Thoracic aorta (tissue), 2 donors: ENCODE measurements around the gene ALKAL2. TPM values are rescaled to one million over a fixed set of nuclear protein-coding genes. Genes with fewer than 3 reads are reported as not detected.

ENCODE experiments used
- ATAC-seq: fragments of 150-250 bp; one replicate; pipeline ENCODE4 v1.8.0; 2017; ENCODE audit warnings: low read depth; ENCODE audit not compliant: insufficient number of reproducible peaks, low FRiP score
- DNase-seq: peaks from one replicate; pipeline ENCODE4 v3.0.0-alpha.2; 2020; ENCODE audit warnings: low spot score
- H3K27ac ChIP-seq, 2 donors: fragments of 200-600 bp; sonication (generic); 1 replicate in 1 of 2; 2 replicates in 1 of 2; pipeline ENCODE4 v1.5.1; 2016; ENCODE audit warnings: mild to moderate bottlenecking in 2 of 2, moderate library complexity in 2 of 2
- H3K27me3 ChIP-seq: fragments of 200-600 bp; sonication (generic); replicated peaks from 2 replicates; pipeline ENCODE4 v1.6.0; 2016; ENCODE audit warnings: mild to moderate bottlenecking; ENCODE audit not compliant: insufficient read depth
- H3K36me3 ChIP-seq: fragments of 200-600 bp; sonication (generic); one replicate; pipeline ENCODE4 v1.5.1; 2016
- H3K4me1 ChIP-seq, 2 donors: fragments of 200-600 bp; sonication (generic); 1 replicate in 1 of 2; 2 replicates in 1 of 2; pipeline versions ENCODE4 v1.5.1 to v1.6.0; 2016; ENCODE audit warnings: low read depth in 2 of 2, mild to moderate bottlenecking in 1 of 2; ENCODE audit not compliant: control insufficient read depth in 1 of 2
- H3K4me3 ChIP-seq: fragments of 200-600 bp; sonication (generic); 2 replicates; pipeline ENCODE4 v1.5.1; 2016; ENCODE audit warnings: mild to moderate bottlenecking
- H3K9me3 ChIP-seq: fragments of 200-600 bp; sonication (generic); 2 replicates; pipeline ENCODE4 v1.5.1; 2016
- total RNA-seq, 2 donors: library from RNA; depleted of rRNA; stranded (reverse); fragments of >200 nt; gene quantifications; one replicate each; pipeline versions ENCODE4 v1.1.0 to v1.2.3, GENCODE V29; 2016
- TF ChIP-seq, protein P1 (sequence below): fragments of 200-600 bp; sonication (generic); IDR thresholded peaks from one replicate; pipeline ENCODE4 v1.5.1; 2019; ENCODE audit warnings: antibody characterized with exemption

The ALKAL2 gene
- total RNA-seq, 2 donors from 2014 or later: 11.3 to 12.7 TPM

GRCh38 chr2:258933-259332 is 29.0 kb downstream of the ALKAL2 start:
- ATAC-seq (no peak), DNase-seq (no peak)
- Histone ChIP-seq H3K4me1 (peaks cover 0 to 8% of the 10 kb centered on the region in 2 donors), H3K36me3 (no peaks in the 10 kb centered on the region), H3K9me3 (peaks cover 9% of the 10 kb centered on the region), H3K27ac (no peak overlapping the region), H3K27me3 (no peaks in the 10 kb centered on the region), H3K4me3 (no peak overlapping the region)
- TF ChIP-seq, protein P1, sequence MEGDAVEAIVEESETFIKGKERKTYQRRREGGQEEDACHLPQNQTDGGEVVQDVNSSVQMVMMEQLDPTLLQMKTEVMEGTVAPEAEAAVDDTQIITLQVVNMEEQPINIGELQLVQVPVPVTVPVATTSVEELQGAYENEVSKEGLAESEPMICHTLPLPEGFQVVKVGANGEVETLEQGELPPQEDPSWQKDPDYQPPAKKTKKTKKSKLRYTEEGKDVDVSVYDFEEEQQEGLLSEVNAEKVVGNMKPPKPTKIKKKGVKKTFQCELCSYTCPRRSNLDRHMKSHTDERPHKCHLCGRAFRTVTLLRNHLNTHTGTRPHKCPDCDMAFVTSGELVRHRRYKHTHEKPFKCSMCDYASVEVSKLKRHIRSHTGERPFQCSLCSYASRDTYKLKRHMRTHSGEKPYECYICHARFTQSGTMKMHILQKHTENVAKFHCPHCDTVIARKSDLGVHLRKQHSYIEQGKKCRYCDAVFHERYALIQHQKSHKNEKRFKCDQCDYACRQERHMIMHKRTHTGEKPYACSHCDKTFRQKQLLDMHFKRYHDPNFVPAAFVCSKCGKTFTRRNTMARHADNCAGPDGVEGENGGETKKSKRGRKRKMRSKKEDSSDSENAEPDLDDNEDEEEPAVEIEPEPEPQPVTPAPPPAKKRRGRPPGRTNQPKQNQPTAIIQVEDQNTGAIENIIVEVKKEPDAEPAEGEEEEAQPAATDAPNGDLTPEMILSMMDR: no peak

- DNase-seq: no peak
- Histone ChIP-seq H3K4me1 (no peaks in the 10 kb centered on the region), H3K9me3 (peaks cover 9% of the 10 kb centered on the region), H3K36me3 (no peaks in the 10 kb centered on the region), H3K4me3 (no peak overlapping the region), H3K27ac (no peak overlapping the region), H3K27me3 (no peaks in the 10 kb centered on the region)
- no peak for ATAC-seq
- TF ChIP-seq, protein P1: no peak
These were observed 30.0 kb downstream of the ALKAL2 start for GRCh38 chr2:257842-258241.

DNA sequence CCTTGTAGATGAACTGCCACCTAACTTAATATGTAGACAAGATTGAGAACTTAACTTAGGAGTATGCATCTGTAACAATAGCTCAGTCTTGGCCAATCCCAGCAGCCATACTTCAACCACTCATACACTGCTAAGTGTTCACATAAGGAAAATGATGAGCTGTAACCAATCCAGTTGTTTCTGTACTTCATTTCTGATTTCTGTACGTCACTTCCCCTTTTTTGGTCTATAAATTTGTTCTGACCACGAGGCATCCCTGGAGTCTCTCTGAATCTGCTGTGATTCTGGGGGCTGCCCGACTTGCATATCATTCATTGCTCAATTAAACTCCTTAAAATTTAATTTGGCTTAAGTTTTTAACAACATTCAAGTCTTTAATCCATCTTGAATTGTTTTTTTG is 30.5 kb downstream of the ALKAL2 start:
- Histone ChIP-seq H3K36me3 (no peaks in the 10 kb centered on the region), H3K27ac (no peak overlapping the region), H3K4me3 (no peak overlapping the region), H3K9me3 (peaks cover 9% of the 10 kb centered on the region), H3K27me3 (no peaks in the 10 kb centered on the region), H3K4me1 (no peaks in the 10 kb centered on the region)
- DNase-seq (no peak), ATAC-seq (no peak)
- TF ChIP-seq, protein P1: no peak

- H3K27ac ChIP-seq: no peak overlapping the region
- no peaks in the 10 kb centered on the region for H3K4me1 ChIP-seq
- peaks cover 3% of the 10 kb centered on the region for H3K36me3 ChIP-seq
- no peak for DNase-seq
- H3K27me3 ChIP-seq: no peaks in the 10 kb centered on the region
- TF ChIP-seq, protein P1: no peak
- no peak for ATAC-seq
- H3K4me3 ChIP-seq: no peak overlapping the region
- peaks cover 9% of the 10 kb centered on the region for H3K9me3 ChIP-seq
These were observed 31.8 kb downstream of the ALKAL2 start for GRCh38 chr2:256094-256493.

GRCh38 chr2:255195-255594 is 32.7 kb downstream of the ALKAL2 start:
- ATAC-seq (no peak), DNase-seq (no peak)
- Histone ChIP-seq H3K9me3 (peaks cover 9% of the 10 kb centered on the region), H3K36me3 (peaks cover 3% of the 10 kb centered on the region), H3K27me3 (no peaks in the 10 kb centered on the region), H3K4me1 (no peaks in the 10 kb centered on the region), H3K4me3 (no peak overlapping the region), H3K27ac (no peak overlapping the region)
- TF ChIP-seq, protein P1: no peak
